GM18526 (cell line): ENCODE measurements around the gene MDM2.

Experiments used
- POLR2A ChIP-seq: IDR thresholded peaks from 3 replicates; pipeline ENCODE4 v1.6.1; 2011; ENCODE audit not compliant: insufficient read length; ENCODE audit errors: extremely low read depth

Gene MDM2

GRCh38 chr12:68870443-68870842, 62.5 kb downstream of the MDM2 start:
- no peak for TF ChIP-seq POLR2A

GRCh38 chr12:68871396-68871795, 63.4 kb downstream of the MDM2 start:
- no peak for TF ChIP-seq POLR2A

GRCh38 chr12:68871921-68872320, 63.9 kb downstream of the MDM2 start:
- no peak for TF ChIP-seq POLR2A

- no peak for TF ChIP-seq POLR2A
Observed at GRCh38 chr12:68873316-68873715, 65.3 kb downstream of the MDM2 start.

GRCh38 chr12:68876461-68876860, 68.5 kb downstream of the MDM2 start:
- TF ChIP-seq POLR2A = no peak

GRCh38 chr12:68877583-68877982, 69.6 kb downstream of the MDM2 start:
- TF ChIP-seq POLR2A = no peak

- TF ChIP-seq POLR2A = no peak
Observed at GRCh38 chr12:68878283-68878682, 70.3 kb downstream of the MDM2 start.

- no peak for TF ChIP-seq POLR2A
Observed at GRCh38 chr12:68878846-68879245, 70.9 kb downstream of the MDM2 start.

- no peak for TF ChIP-seq POLR2A
Observed at GRCh38 chr12:68880660-68881325, 72.8 kb downstream of the MDM2 start.

GRCh38 chr12:68882251-68882964, 74.4 kb downstream of the MDM2 start:
- TF ChIP-seq POLR2A = no peak

GRCh38 chr12:68883151-68883550, 75.2 kb downstream of the MDM2 start:
- TF ChIP-seq POLR2A = no peak

GRCh38 chr12:68884251-68884650, 76.3 kb downstream of the MDM2 start:
- no peak for TF ChIP-seq POLR2A

GRCh38 chr12:68885381-68885780, 77.4 kb downstream of the MDM2 start:
- no peak for TF ChIP-seq POLR2A

- no peak for TF ChIP-seq POLR2A
Observed at GRCh38 chr12:68886636-68887572, 78.9 kb downstream of the MDM2 start.

GRCh38 chr12:68887641-68888040, 79.7 kb downstream of the MDM2 start:
- TF ChIP-seq POLR2A = no peak

- TF ChIP-seq POLR2A = no peak
Observed at GRCh38 chr12:68888243-68888642, 80.3 kb downstream of the MDM2 start.
